Left colon (tissue), 2 donors: ENCODE data around the gene MAD1L1. TPM values are rescaled to one million over a fixed set of nuclear protein-coding genes. Genes with fewer than 3 reads are reported as not detected.
"Not testable (repeated sequence)": the region's sequence is repeated elsewhere in the genome, so short reads cannot be mapped to it uniquely, and the experiment has no call there.

Experiments used
- ATAC-seq: fragments of 200-7000 bp; cut with Tn5 transposase; one replicate; pipeline ENCODE4 v1.9.1; 2020; ENCODE audit warnings: mild to moderate bottlenecking, moderate library complexity
- DNase-seq, 2 donors: peaks; one replicate each; pipeline ENCODE4 v3.0.0-alpha.2; 2020
- intact Hi-C, 2 donors: fragments of 100-400 bp; cut with DNase I in 1 of 2; cut with micrococcal nuclease in 1 of 2; formaldehyde crosslinking; loops; one replicate each; pipeline versions ENCODE4 v1.11.2 to v1.14.0; 2022; cut with DNase I, micrococcal nuclease
- total RNA-seq, 2 donors: library from RNA; stranded (reverse); fragmentation: NEBNext Ultra II Directional; extraction: Animal tissue kit (Norgen Biotek cat#: 25700); gene quantifications; one replicate each; pipeline ENCODE4 v1.2.1, GENCODE V29; 2021
- donor health status: DM: no; HTN: no; CAD: no.
- donor health status: DM: yes; HTN: yes; CAD: no.

Gene MAD1L1
- total RNA-seq, 2 donors from 2014 or later = 22.1 to 28.2 TPM

DNA sequence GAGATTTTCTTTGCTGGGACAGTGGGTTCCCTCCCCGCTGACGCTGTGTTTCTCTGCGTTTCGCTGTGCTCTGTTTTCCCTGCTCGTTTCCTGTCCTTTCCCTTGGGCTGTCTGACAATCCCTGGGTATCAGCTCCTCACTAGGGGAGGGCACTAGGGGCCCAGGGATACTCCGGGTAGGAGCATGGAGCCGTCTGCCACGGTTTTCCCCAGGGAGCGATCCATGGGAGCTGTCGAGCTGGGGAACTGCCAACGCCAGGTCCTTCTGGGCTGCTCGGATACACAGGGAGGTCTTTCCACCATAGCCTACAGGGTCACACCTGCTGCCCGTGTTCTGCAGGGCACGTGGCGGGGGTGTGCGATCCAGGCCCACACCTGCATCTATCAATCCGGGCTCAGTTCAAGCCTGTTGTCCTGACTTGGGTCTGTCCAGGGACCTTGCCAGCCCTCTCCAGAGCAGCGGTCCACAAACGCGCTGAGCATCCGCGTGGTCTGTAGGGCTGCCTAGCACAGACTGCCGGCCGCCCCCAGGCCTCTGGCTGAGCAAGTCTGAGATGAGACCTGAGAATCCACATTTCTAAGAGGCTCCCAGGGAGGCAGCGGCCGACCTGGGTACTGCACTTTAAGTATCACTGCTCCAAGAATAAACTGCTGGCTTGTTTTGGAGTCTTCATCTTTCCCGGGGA is 299.5 kb downstream of the MAD1L1 start:
- DNase-seq (no peak), ATAC-seq (no peak)
- intact Hi-C loops = no loop called here

DNA sequence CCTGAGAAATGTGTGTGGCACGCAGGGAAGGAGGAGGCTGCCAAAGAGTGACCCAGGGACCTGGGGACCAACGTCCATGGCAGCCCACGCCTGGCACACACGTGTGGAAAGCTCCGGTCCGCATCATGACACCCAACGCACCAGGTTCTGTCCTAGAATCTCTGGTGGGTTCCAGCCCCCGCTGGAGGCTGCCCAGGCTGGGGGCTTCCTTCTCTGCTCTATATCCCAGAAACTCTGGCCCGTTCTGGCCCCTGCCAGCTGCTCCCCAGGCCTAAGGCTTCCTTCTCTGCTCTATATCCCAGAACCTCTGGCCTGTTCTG is 300.8 kb downstream of the MAD1L1 start:
- no peak for DNase-seq
- intact Hi-C loops = no loop called here
- no peak for ATAC-seq

DNA sequence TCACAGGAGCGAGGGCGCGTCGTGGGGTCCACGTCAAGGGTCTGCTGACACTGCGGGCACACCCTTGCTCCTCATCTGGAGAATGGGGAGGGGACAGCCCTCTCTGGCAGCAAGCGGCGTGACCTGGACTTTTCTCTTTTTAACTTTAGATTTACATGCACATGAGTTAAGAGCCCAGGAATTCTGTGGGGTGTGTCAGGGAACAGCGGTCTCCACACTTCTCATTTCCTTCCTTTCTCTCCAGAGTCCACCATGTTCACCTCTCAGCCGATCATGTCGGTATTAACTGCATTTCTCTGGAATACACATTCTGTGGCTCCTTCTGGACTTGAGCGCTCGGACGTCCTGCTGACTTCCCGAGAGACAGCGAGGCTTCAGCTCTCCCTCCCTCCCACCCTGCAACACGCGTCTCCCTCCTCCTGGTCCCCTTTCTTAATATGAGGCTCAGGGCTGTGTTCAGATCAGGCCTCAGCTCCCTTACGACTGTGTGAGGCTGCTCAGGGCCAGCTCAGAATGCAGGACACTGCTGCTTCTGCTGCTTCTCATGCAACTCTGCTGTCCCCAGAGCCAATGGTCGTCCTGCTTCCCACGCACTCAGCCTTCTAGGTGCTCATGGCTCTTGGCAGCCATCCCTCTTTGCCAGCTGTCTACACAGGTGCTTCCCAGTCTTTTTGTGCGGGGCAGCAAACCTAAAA is 301.3 kb downstream of the MAD1L1 start:
- no peak for ATAC-seq
- DNase-seq = no peak
- intact Hi-C loops = no loop called here

DNA sequence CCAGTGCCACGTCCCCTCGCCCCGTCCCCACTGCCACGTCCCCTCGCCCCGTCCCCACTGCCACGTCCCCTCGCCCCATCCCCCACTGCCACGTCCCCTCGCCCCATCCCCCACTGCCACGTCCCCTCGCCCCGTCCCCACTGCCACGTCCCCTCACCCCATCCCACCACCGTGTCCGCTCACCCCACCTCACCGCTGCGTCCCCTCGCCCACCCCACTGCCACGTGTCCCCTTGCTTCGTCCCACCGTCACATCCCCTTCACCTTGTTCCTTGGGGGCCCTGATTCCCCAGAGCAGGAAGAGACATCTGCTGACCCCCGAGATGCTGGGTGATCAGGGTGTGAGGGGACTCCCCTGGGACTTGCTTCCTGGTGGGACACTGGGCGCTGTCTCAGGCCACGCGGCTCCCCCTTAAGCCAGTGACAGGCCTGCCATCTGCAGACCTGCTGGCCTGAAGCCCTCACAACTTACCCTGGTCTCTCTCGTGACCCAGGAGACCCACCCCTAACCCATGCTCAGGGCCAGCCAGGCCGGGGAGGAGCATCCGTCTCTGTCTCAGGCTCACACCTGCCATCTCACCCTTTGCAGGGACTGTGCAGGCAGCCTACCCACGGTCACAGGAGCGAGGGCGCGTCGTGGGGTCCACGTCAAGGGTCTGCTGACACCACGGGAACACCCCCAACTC is 302.2 kb downstream of the MAD1L1 start:
- intact Hi-C loops = no loop called here
- no peak for DNase-seq
- ATAC-seq = no peak

DNA sequence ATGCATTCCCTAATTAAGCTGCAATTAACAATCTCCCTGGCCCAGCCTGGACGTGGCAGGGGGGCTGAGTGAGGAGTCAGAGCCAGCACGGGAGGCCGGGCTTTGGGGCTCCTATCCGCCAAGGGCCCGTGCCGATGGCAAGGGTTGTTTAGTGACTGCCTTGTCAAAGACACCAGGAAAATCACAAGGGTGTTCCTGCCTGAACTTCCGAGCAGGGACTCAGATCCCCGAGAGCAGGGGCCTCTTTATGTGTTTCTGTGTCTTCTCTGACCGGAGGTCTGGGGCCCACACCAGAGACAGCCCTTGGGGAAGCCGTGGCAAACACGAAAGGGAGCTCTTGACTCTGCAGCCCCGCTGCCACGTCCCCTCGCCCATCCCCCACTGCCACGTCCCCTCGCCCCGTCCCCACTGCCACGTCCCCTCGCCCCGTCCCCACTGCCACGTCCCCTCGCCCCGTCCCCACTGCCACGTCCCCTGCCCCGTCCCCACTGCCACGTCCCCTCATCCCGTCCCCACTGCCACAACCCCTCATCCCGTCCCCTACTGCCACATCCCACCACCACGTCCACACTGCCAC is 303.3 kb downstream of the MAD1L1 start:
- ATAC-seq, intact Hi-C loops, DNase-seq: not testable (repeated sequence)

DNA sequence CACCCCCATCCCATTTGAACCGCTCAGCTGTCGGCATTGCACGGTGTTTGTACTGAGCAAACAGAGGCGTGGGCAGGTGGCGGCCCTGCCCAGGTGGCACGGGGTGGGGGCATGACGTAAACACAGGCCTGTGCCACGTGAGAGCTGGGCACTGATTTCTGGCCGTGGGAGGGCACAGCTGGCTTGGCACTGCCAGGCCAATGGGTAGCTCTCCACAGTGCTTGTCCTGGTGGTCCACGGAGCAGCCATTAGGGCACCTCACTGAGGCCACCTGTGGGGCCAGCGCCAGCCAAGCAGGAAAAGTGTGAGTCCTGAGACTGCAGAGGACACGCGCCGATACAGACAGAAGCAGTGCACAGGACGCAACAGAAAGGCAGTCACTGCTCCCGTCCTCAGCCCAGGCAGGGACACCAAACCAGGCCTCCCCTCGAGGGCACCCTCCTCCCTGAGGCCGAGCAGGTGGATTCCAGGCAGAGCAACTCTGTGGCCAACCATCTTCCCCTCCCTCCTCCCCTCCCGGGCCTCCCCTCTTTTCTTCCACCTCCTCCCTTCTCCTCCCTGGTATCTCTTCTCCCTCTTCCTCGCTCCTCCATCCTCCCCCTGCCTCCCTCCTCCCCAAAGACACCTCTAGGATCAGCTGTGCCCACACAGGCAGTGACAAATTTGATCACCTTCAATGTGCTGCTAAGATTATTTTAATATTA is 303.9 kb downstream of the MAD1L1 start:
- intact Hi-C loops = no loop called here
- peak; percentile 73 to 81 for DNase-seq
- ATAC-seq = peak; percentile 99

DNA sequence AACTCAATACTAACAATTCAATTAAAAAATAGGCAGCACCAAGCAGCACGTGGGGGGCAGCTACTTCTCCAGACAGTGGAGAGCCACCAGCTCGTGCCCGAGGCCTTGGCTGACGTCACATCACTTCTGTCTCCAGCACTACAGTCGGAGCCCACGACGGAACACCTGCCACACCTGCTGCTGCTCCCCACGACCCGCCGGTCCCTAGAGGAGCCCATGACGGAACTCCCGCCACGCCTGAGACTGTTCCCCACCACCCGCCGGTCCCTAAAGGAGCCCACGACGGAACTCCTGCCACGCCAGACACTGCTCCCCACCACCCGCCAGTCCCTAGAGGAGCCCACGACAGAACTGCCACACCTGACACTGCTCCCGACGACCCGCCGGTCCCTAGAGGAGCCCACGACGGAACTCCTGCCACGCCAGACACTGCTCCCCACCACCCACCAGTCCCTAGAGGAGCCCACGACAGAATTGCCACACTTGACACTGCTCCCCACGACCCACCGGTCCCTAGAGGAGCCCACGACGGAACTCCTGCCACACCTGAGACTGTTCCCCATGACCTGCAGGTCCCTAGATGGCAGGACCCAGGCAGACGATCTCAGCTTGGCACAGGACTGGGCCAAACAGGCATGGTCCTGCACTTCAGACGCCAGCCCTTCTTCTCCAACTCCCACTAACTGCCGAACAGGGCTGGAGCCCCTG is 304.7 kb downstream of the MAD1L1 start:
- intact Hi-C loops = no loop called here
- no peak for DNase-seq
- no peak for ATAC-seq

DNA sequence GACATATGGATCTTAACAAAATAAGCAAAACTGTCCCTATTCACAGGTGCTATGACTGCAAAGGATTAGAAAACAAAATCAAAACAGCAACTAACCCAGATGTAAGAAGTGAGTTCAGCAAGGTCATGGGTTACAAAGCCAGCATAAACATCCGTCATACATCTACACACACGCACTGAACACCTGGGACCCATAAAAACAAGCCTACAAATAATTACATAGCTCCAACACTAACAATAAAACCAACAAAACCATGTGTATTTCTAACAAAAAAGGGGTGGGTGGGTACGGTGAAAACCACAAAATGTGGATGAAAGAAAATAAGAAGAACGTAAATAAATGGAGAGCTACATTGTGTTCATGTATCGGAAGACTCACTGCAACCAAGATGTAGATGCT is 305.8 kb downstream of the MAD1L1 start:
- intact Hi-C loops = no loop called here
- peak; percentile 21 for ATAC-seq
- DNase-seq = no peak

DNA sequence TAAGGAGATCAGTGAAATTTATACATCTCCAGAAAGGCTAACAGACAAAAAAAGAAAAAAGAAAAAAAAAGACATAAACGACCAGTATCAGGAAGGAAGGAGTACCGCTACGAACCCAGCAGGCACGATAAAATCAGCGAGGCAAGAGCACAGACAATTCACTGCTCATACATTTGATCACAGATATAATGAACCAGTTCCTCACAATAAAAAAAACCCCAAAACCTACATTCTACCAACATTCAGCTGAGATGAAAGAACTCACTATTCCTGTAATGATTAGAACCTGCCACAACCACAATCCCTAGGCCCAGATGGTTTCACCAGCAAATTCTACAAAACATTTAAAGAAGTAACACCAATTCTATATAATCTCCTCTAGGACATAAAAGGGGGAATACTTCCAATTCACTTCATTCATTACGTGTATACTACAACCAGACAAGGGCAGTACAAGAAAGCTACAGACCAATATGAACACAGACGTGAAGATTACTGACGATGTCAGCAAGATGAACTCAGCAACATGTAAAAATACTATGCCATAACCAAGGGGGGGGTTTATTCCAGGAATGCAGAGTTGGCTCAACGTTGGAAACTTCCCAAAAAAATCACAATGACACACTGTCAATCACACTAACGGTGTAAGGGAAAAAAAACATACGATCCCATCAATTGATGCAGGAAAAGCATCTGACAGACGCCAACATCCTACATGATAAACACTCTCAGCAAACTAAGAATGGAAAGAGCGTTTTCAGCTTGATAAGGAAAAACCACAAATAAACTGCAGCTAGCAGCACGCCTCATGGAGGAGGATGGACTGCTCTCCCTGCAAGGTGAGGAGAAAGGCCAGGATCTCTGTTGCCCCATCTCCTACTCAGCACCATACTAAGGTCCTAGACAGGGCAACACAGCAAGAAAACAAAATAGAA is 306.5 kb downstream of the MAD1L1 start:
- DNase-seq = no peak
- ATAC-seq = no peak
- intact Hi-C loops = no loop called here

DNA sequence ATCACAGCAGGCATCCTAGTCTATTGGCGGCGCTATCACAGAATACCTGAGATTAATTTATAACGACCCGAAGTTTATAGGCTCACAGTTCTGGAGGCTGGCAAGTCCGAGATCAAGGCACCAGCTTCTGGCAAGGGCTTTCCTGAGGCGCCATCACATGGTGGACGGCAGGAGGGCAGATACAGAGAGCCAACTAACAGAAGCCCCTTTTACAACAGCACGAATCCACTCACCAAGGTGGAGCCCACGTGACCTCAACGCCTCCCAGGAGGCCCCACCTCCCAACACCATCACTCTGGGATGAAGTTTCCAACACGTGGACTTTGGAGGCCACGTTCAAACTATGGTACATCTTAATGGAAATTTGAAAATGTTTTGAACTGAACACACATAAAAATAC is 307.4 kb downstream of the MAD1L1 start:
- no peak for ATAC-seq
- intact Hi-C loops = no loop called here
- DNase-seq = no peak

DNA sequence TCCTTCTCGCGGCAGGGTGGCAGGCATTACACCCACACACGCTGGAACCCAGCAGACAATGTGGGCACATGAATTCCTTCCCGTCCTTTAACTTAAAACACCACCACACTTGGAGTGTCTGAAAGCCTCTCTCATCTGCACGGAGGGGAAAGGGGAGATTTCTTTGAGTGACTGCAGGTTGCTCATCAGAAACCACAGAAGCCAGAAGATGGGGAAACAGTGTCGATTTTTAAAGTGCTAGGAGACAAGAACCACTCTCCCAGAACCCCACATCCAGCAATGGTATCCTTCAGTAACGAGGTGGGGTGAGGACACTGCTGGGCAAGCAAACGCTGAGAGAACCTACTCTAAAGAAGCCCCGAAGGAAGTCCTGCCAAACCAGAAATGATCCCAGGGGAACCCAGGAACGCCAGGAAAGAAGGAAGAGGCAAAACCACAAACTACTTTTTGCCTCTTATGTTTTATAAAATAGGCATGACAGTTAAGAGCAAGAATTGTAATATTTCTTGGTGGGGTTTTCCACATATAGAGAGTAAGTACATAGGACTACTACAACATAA is 308.4 kb downstream of the MAD1L1 start:
- intact Hi-C loops = no loop called here
- no peak for DNase-seq
- ATAC-seq = no peak

DNA sequence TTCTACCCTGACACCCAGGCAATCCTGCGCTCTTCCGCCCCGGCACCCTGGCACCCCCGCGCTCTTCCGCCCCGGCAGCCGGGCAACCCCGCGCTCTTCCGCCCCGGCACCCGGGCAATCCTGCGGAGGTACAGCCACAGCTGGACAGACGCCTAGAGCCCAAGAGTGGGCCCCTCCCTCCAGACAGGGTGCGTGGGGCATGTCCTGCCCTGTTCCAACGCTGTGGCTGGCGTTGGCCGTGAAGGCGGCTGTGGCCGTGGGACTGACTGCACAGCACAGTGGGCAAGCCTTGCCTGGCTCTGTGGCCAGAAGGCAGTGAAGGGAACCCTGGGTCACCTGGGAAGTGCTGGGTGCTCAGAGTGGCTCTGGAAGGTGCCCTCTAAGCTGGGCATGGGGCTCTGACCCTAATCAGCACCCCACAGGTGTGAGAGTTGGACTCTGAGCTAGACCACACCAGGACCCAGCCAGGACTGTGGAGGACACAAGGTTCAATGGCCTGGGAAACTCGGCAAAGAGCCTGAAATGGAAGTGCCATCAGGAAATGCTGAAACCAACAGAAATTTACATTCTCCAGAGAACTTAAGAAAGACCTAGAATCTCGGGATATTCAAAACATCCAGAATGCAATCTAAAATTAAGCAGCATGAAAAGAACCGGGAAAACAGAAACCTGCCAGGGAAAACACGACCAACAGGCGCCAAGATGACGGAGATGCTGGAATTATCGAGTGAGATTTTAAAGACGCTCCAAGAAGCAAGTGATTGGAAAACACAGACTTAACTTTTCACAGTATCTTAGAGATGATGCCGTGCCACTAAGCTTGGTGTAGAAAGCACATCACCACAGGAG is 309.1 kb downstream of the MAD1L1 start:
- intact Hi-C loops = no loop called here
- no peak for DNase-seq
- no peak for ATAC-seq

DNA sequence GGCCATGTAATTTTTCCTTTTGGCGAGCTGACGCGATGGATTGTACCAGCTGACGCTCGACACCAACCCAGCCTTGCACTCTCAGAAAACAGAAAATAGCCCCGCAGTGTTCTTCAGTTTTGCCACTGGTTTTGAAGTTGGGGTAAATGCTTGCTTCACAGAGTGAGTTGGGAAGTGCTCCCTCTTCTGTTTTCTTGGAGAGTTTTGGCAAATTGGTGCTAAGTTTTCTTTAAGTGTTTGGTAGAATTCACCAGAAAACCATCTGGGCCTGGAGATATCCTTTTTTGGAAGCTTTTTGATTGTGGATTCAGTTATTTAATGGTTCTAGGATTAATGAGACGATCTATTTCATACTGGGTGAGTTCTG is 309.9 kb downstream of the MAD1L1 start:
- no peak for DNase-seq
- intact Hi-C loops = no loop called here
- no peak for ATAC-seq

DNA sequence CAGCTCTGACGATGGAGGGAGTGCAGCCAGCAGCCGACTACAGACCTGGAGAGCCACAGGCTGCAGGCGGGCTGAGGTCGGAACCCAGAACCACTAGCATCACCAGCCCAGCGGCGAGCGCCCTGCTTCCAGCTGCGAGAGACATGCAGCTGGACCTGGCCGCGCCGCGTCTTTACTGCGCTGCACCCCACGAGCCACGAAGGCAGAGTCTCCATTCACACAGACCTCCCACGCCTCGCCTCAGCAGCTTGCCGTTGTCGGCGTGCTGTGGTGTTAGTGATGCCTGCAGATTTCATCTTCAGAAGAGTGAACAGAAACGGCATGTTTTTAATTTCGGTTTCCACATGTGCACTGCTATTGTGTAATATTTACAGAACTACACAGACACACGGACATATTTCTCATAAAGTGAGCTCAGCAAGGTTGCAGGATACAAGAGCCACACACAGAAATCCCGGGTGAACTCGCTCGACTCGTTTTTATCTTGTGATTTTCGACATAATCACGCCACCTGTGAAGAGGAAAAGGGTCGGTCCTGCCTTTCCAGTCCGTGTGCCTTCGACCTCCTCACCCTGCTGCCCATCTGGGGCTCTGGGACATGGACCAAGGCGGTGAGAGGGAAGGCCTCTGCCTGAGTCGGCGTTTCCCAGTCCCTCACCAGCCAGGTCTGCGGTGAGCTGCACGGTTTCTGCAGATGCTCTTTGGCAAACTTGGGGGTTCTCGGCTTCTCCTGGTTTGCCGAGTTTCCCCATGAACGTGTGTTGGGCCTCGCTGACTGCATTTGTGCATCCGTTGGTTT is 310.5 kb downstream of the MAD1L1 start:
- ATAC-seq (no peak), DNase-seq (no peak)
- intact Hi-C loops = no loop called here

DNA sequence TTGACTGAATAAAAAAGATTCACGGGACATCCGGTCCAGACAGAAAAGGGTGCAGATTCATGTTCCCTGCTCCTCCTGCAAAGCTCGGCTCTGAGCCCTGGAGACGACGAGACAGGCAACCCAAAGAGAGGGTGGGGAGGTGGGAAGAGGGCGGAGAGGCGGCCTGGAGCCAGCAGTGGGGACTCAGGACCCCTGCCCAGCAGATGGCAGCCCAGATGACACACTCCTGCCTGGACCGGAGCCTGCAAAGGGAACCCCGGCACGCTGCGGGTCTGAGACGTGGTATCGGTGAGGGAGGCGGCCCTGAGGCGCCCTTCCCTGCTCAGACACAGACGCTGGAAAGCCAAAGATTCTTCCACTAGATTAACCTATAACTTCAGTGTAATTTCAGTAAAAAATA is 311.9 kb downstream of the MAD1L1 start:
- intact Hi-C loops = no loop called here
- ATAC-seq (no peak), DNase-seq (no peak)

DNA sequence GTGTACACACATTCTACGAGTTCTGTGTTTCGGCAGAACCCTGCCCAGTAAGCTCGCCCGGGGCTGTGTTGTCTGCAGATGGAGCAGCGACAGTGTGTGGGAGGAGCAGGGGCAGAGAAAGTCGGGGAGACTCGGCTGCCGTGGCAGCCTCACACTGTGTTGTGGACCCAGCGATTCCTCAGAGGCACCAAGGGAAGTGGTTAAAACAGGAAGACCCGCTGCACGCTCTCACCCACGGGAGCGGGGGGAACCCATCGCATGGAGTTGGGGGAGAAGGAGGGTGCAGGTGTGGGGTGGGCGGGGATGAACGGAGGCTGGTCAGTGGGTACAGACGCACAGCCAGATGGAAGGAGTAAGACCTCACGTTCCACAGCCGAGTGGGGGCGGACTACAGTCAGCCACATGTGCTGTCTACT is 312.5 kb downstream of the MAD1L1 start:
- ATAC-seq (peak; percentile 3), DNase-seq (peak in 1 of 2 donors; percentile 41)
- intact Hi-C loops = no loop called here
